GM18907 (cell line): Measurements from ENCODE around the gene MRPS11.
"Not testable (repeated sequence)": the region's sequence is repeated elsewhere in the genome, so short reads cannot be mapped to it uniquely, and the experiment has no call there.

Experiments
- ATAC-seq: cut with Tn5 transposase; IDR thresholded peaks from one replicate; pipeline ENCODE4 v1.9.1; 2021; ENCODE audit warnings: mild to moderate bottlenecking, moderate library complexity; ENCODE audit not compliant: unreplicated experiment

The MRPS11 gene

DNA sequence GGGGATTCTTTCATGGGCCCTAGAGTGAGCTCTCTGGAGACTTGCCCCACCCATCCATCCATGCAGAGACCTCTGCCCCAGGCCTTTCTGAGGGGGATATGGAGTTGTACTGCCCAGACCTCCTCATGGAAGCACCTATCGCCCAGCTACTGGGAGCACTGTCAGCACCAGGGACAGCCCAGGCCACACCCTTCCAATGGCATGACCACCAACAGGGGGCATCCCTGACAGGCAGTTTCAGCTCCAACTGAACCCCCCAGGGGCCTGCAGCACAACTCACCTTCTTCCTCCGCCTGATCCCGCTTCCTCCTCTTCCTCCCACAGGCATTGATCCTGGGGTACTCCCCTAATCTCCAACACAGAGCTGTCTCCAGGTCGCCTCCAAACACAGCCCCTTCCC lies 21.8 kb downstream of the MRPS11 start:
- ATAC-seq, result no peak

- no peak for ATAC-seq
Measured at GRCh38 chr15:88490036-88490435, 22.5 kb downstream of the MRPS11 start.

GRCh38 chr15:88491158-88491557 lies 23.6 kb downstream of the MRPS11 start:
- no peak for ATAC-seq

DNA sequence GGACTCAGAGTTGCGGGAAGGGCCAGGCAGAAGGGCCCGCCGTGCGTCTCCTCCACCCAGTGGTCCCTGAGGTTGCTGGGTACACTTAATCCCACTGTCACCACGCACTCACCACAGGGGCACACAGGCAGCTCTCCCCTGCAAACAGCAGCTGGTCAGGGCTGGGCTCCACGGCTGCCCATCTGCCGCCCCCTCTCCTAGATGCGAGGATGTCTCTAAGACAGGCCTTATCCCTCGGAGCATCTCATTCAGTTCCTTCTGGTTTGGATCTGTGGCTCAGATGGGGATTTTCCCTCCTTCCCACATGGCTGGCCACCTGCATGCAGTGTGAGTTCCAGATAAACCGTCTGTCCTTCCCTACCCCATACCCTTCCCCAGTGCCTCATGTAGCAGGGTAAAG lies 26.3 kb downstream of the MRPS11 start:
- ATAC-seq, result no peak

DNA sequence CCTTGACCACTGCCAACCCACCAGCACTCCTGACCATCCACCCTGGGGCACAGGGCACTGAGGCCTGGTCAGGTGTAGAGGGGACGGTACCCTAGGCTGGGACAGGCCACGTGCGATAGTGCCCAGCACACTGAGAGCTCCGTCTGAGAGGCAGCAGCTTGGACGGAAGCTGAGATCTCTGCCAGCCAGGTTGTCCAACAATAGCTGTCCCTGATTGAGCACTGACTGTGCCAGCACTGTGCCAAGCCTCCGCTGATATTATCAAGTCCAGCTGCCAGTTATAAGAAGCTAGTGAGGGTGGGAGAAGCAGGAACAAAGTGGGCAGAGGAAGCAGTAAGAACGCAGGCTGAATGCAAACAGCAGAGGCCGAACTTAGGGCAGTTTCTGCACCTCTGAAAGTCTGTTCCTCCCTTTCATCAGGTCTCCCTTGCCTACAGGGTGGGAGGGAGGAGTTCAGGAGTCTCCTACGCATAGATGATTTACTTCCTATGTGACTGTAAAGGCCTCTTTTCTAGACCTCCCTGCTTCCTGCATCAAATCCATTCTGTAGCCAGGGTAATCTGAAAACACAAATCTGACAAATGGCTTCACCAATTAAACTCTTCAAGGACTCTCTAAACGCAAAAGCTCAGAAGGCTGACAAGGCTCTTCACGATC lies 29.7 kb downstream of the MRPS11 start:
- ATAC-seq, result no peak

DNA sequence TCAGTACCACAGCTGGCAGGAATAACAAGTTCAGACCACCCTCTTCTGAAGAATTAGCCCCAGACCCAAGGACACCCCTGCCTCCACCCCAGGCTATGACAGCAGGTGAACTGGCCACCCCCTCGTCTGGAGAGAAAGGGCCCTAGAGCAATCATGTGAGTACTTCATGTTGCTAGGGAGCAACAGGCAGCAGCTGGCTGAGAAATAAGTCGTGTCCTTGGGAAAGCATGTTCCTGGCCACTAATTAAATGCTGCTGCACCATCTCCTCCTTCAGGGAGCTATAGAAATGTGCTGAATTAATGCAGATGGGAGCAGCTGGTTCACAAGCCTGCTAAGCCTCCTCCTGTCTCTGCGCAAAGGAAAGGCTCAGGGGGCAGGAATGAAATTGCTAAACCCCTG lies 31.5 kb downstream of the MRPS11 start:
- no peak for ATAC-seq

DNA sequence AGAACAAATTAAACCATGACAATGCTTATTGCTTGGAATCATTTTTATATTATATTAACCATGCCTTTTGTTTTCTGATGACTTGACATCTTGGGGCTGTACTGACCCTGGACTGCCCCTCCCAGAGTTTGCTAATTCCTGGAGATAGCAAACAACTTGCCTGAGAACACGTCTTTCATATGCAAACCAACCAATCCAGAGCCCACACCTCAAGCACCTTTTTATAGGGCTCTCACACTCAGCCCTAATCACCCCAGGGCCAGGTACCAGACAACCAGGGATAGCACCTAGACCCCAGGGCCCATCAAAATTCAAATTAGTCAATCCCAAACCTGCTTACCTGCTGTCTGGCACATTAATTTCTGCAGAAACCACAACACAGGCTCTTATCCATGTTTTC lies 36.9 kb downstream of the MRPS11 start:
- no peak for ATAC-seq

GRCh38 chr15:88505721-88506120 lies 38.2 kb downstream of the MRPS11 start:
- no peak for ATAC-seq

- ATAC-seq, result no peak
Measured at GRCh38 chr15:88506628-88507027, 39.1 kb downstream of the MRPS11 start.

DNA sequence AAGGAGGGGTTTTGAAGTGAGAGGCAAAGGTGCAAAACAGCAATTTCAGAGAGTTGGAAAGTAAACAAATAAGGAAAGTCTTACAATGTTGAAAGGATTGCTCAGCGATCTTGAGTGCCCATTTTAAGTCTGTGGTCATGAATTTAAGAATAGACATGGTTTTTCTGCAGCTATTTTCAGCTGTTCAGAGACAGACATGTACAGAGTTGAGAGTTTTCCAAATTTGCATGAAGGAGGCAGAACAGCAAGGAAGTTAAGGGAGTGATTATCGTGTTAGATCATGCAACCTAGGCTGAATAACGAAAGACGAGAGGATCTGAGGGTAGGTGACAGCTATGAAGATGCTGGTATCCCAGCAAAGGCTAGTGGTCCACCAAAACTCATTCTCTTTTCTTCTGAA lies 41.8 kb downstream of the MRPS11 start:
- ATAC-seq, result no peak

DNA sequence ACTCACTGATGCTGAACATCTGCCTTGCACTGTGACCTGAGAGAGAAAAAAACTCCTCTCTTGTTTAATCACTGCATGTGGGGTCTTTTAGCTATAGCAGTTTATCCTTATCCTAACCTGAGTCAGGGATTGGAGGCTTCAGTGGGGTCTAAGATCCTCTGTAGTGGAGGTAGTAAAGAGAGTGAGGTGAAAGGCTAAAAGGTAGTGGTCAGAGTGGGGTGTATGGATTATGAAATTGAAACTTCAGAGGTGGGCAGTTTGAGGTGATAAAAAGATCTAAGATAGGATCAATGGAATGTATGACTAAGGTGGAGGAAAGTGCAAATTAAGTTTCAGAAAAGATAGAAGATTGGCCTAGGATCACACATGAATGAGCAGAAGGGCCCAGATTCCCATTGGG lies 42.5 kb downstream of the MRPS11 start:
- ATAC-seq, result no peak

DNA sequence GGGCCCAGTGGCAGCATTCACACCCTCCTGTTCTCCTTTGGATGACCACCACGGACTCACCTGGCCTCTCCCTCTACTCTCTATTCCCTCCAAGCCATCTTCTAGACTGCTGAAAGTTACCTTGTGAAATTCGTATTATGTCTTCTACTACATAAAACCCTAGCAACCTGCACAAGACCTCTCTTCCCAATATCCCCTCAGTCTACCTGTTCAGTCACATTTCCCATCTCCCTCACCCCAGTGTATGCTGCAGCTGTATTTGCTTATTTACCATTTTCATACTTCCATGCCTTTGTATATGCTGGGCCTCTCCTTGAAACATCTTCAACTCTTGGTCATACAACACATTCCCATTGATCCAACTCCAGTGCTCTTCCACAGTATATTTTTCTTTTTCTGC lies 43.7 kb downstream of the MRPS11 start:
- ATAC-seq, result no peak

DNA sequence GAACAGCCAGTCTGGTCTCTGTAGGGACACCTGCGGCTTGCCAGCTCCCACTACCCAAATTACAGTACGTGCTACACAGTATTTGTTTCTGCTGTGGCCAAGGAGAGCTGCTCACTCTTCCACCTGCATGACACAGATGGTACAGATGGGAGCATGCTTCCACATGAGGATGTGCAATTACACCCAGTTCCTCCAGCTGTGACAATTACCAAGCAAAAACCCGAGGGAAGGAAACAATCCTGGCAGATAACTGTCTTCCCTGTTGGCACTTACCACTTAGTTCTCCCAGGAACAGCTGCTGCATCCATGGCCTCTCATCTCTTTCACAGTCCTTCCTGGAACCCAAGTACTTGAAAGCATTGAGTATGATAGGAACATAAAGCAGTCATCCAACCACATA lies 44.6 kb downstream of the MRPS11 start:
- no peak for ATAC-seq

GRCh38 chr15:88512601-88513000 lies 45.1 kb downstream of the MRPS11 start:
- ATAC-seq, result no peak

- ATAC-seq, result no peak
Measured at GRCh38 chr15:88513195-88513594, 45.7 kb downstream of the MRPS11 start.

GRCh38 chr15:88518903-88519302 lies 51.4 kb downstream of the MRPS11 start:
- ATAC-seq, result no peak

GRCh38 chr15:88524094-88524493 lies 56.6 kb downstream of the MRPS11 start:
- ATAC-seq, result not testable (repeated sequence)

DNA sequence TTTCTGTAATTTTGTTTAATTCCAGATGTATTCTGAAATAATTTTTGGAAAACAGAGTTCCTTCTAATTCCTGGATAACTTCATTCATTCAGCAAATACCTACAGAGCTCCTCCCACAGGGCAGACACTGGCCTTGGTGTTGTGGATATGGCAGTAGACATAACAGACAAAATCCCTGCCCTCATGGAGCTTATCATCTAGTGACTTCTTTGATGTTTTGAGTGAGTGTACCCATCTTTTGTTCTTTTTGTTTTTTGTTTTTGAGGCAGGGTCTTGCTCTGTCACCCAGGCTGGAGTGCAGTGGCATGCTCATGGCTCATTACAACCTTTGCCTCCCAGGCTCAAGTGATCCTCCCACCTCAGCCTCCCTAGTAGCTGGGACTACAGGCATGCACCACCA lies 57.9 kb downstream of the MRPS11 start:
- no peak for ATAC-seq

GRCh38 chr15:88526247-88526879 lies 58.9 kb downstream of the MRPS11 start:
- no peak for ATAC-seq

DNA sequence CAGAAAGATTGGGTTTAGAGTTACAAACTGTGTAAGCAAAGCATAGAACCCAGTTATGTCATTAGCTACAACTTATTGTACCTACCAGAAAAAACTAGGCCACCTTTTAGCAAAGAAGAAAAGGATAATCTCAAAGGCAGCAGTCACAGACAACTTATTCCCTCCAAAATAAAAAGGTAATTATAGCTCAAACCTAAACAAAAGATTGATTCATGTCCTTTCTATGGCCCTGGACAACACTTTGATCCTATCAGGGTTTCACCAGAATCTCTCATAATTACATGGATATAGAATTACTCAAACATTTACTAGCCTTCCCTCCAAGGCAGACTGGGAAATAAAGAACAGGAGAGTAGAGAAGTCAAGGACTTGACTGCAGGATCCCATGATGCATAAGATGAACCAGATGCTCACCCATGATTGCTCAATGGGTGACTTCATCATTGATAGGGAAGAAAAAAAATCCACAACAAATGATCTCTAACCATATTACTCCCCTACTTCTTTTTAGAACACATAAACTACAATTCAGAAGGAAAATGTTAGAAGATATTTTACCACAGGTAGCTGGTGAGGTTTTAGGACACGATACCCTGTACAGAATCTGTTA lies 61.6 kb downstream of the MRPS11 start:
- ATAC-seq, result no peak
